Sigmoid colon (tissue), 7 donors: ENCODE data around the gene ZNF467. TPM values are rescaled to one million over a fixed set of nuclear protein-coding genes. Genes with fewer than 3 reads are reported as not detected.

Experiments
- DNase-seq: peaks from one replicate; pipeline ENCODE4 v3.0.0-alpha.2; 2019
- H3K27ac ChIP-seq, 4 donors: fragments of 200-600 bp; sonication (generic); one replicate each; pipeline ENCODE4 v1.5.1; 2016 to 2019; ENCODE audit warnings: mild to moderate bottlenecking in 1 of 4
- H3K27me3 ChIP-seq, 3 donors: fragments of 200-600 bp; sonication (generic); one replicate each; pipeline ENCODE4 v1.5.1; 2019; ENCODE audit warnings: mild to moderate bottlenecking in 1 of 3
- H3K36me3 ChIP-seq, 4 donors: fragments of 200-600 bp; sonication (generic); one replicate each; pipeline ENCODE4 v1.5.1; 2016 to 2019
- H3K4me1 ChIP-seq, 4 donors: fragments of 200-600 bp; sonication (generic); one replicate each; pipeline ENCODE4 v1.5.1; 2017 to 2019
- H3K4me3 ChIP-seq, 4 donors: fragments of 200-600 bp; sonication (generic); one replicate each; pipeline ENCODE4 v1.5.1; 2017 to 2019; ENCODE audit warnings: mild to moderate bottlenecking in 2 of 4, moderate library complexity in 1 of 4
- H3K9me3 ChIP-seq, 4 donors: fragments of 200-600 bp in 3 of 4; sonication (generic) in 3 of 4; one replicate each; pipeline versions ENCODE4 v1.5.1 to v1.6.1; 2013 to 2019
- CTCF ChIP-seq, 4 experiments: fragments of 450-650 bp in 3 of 4; fragments of 200-600 bp in 1 of 4; IDR thresholded peaks; one replicate each; pipeline ENCODE4 v1.5.1; 2016 to 2019; ENCODE audit warnings: antibody characterized with exemption in 4 of 4, mild to moderate bottlenecking in 3 of 4, moderate library complexity in 2 of 4
- EP300 ChIP-seq, 4 donors: sonication (generic); formaldehyde crosslinking; IDR thresholded peaks; one replicate each; pipeline ENCODE4 v1.6.1; 2017; ENCODE audit warnings: antibody characterized with exemption in 4 of 4
- POLR2A ChIP-seq, 2 donors: fragments of 450-650 bp; IDR thresholded peaks; one replicate each; pipeline ENCODE4 v1.6.1; 2016; ENCODE audit warnings: antibody characterized with exemption in 2 of 2, mild to moderate bottlenecking in 2 of 2, moderate library complexity in 2 of 2
- POLR2AphosphoS5 ChIP-seq, 4 donors: sonication (generic); formaldehyde crosslinking; IDR thresholded peaks; one replicate each; pipeline ENCODE4 v1.6.1; 2017; ENCODE audit warnings: antibody characterized with exemption in 4 of 4
- WGBS, 2 donors: extraction: QIAGEN DNeasy Blood & Tissue Kit; methylation state at CpG; one replicate each; pipeline ENCODE4 v1.1.7; 2013; 5-methylcytosine and 5-hydroxymethylcytosine counted together
- intact Hi-C: fragments of 100-400 bp; cut with DNase I; formaldehyde crosslinking; loops from one replicate; pipeline ENCODE4 v1.15.1; 2023
- polyA plus RNA-seq, 3 donors: library from polyadenylated mRNA; stranded (reverse); fragments of 200-250 nt; gene quantifications; one replicate each; pipeline ENCODE4 v1.2.3, GENCODE V29; 2013
- total RNA-seq, 4 donors: library from RNA; depleted of rRNA; stranded (reverse); fragments of >200 nt; gene quantifications; one replicate each; pipeline ENCODE4 v1.1.0, GENCODE V29; 2016
- donor health status: healthy with polysubstance abuse.
- donor health status: Bipolar disorder and iron deficiency.
- donor health status: healthy.

ZNF467 gene
- total and polyA plus RNA-seq, 7 donors, result 3.0 to 15.7 (median 7.1) TPM

DNA sequence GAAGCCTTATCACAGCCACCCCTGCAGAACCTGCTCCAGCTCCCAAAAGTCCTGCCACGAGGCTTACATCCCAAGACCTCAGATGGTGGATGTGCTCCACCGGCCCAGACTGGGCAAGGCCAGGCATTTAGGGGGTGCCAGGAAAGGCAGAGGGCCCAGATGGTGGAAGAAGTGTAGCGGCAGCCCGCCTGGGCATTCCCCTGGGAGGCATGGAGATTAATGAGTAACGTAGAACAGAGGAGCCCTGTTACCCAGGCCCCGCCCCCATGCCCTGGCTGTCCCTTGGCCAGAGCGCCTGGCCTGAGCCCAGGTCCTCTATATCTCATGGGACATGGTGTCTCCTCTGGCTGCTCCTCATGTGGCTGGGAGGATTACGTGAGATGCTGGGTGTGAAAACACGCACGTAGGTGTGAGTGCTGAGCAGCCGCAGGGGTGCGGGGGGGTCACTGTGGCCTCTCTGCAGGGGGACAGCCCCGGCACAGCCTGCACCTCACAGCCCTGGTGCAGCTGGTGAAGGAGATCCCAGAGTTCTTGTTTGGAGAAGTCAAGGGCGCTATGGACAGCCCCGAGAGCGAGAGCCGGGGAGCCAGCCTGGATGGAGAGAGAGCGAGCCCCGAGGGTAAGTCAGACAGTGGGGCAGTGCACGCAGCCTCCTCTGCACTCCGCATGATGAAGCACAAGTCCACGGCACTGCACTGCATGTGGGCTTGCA is 52.9 kb downstream of the ZNF467 start:
- Histone ChIP-seq H3K27ac (peak overlapping the region in 3 of 4 donors; percentile 19 to 39 (median 31)), H3K4me3 (no peak overlapping the region), H3K27me3 (no peaks in the 10 kb centered on the region), H3K4me1 (peaks cover 0 to 46% (median 29%) of the 10 kb centered on the region in 4 donors), H3K9me3 (no peaks in the 10 kb centered on the region), H3K36me3 (peaks cover 34 to 54% (median 36%) of the 10 kb centered on the region in 4 donors)
- peak; percentile 79 for DNase-seq
- TF ChIP-seq POLR2AphosphoS5 (IDR thresholded peaks at IDR 0.05), result peak in 2 of 4 donors; percentile 36 to 38
- TF ChIP-seq POLR2A (IDR thresholded peaks at IDR 0.05), result no peak
- WGBS, 2 donors, result 62 to 81% methylated on average over 22 of the region's 22 CpGs
- intact Hi-C loops, result no loop called here

DNA sequence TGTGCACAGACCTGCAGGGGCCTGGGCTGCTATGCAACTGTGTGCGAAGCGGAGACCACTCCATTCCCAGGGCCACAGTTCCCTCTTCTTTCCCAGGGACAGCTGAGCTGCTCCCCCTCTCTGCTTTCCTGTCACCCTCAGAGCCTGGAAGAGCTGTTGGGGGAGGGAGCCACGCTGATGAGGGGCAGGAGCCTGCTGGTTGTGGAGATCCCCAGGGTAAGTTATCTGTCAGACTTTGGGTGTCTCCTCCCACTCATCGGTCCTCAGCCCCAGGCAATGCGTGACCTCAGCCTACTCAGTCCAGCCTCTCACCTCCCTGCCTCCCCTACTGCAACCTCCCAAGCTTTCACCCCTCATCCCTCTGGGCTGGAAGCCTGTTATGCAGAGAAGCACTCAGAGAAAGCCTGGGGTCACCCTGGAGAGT is 53.5 kb downstream of the ZNF467 start:
- Histone ChIP-seq H3K27me3 (no peaks in the 10 kb centered on the region), H3K9me3 (no peaks in the 10 kb centered on the region), H3K36me3 (peaks cover 28 to 48% (median 30%) of the 10 kb centered on the region in 4 donors), H3K27ac (peak overlapping the region in 3 of 4 donors; percentile 19 to 34 (median 31)), H3K4me1 (peaks cover 0 to 49% (median 35%) of the 10 kb centered on the region in 4 donors), H3K4me3 (no peak overlapping the region)
- TF ChIP-seq POLR2A (IDR thresholded peaks at IDR 0.05) (no peak), POLR2AphosphoS5 (IDR thresholded peaks at IDR 0.05) (no peak), CTCF (IDR thresholded peaks at IDR 0.05) (no peak), EP300 (IDR thresholded peaks at IDR 0.05) (no peak)
- DNase-seq, result no peak
- WGBS, 2 donors, result 77 to 86% methylated on average over 5 of the region's 5 CpGs
- intact Hi-C loops, result loop anchor here (5.0 to 10.0 kb wide), 2 partner anchors 52 to 525 kb away; partner anchors contain the start of genes ZNF282 and ZNF467

GRCh38 chr7:149719050-149719899 is 54.1 kb downstream of the ZNF467 start:
- WGBS, 2 donors, result 92 to 95% methylated on average over 29 of the region's 29 CpGs
- peak; percentile 57 for DNase-seq
- no peaks in the 10 kb centered on the region for H3K9me3 ChIP-seq
- peak overlapping the region in 1 of 4 donors; percentile 31 for H3K27ac ChIP-seq
- peaks cover 0 to 50% (median 35%) of the 10 kb centered on the region in 4 donors for H3K4me1 ChIP-seq
- no peaks in the 10 kb centered on the region for H3K27me3 ChIP-seq
- no peak for TF ChIP-seq EP300 (IDR thresholded peaks at IDR 0.05)
- no peak for TF ChIP-seq CTCF (IDR thresholded peaks at IDR 0.05)
- peak in 1 of 4 donors; percentile 10 for TF ChIP-seq POLR2AphosphoS5 (IDR thresholded peaks at IDR 0.05)
- TF ChIP-seq POLR2A (IDR thresholded peaks at IDR 0.05), result no peak
- intact Hi-C loops, result loop anchor here (5.0 to 10.0 kb wide), 2 partner anchors 53 to 524 kb away; partner anchors contain the start of genes ZNF282 and ZNF467
- peaks cover 23 to 42% (median 26%) of the 10 kb centered on the region in 4 donors for H3K36me3 ChIP-seq
- no peak overlapping the region for H3K4me3 ChIP-seq

- intact Hi-C loops, result loop anchor here (5.0 to 10.0 kb wide), 2 partner anchors 54 to 524 kb away; partner anchors contain the start of genes ZNF282 and ZNF467
- no peak overlapping the region for H3K27ac ChIP-seq
- H3K27me3 ChIP-seq, result no peaks in the 10 kb centered on the region
- H3K9me3 ChIP-seq, result no peaks in the 10 kb centered on the region
- TF ChIP-seq CTCF (IDR thresholded peaks at IDR 0.05) (no peak), POLR2AphosphoS5 (IDR thresholded peaks at IDR 0.05) (no peak), EP300 (IDR thresholded peaks at IDR 0.05) (no peak), POLR2A (IDR thresholded peaks at IDR 0.05) (no peak)
- peaks cover 17 to 36% (median 23%) of the 10 kb centered on the region in 4 donors for H3K36me3 ChIP-seq
- WGBS, 2 donors, result 90 to 94% methylated on average over 6 of the region's 6 CpGs
- H3K4me1 ChIP-seq, result peaks cover 0 to 56% (median 40%) of the 10 kb centered on the region in 4 donors
- H3K4me3 ChIP-seq, result no peak overlapping the region
- no peak for DNase-seq
These were observed 54.7 kb downstream of the ZNF467 start for GRCh38 chr7:149718730-149719049.
